PFSK-1 (cell line): ENCODE results near the gene IFRD2.

Experiments used
- FOXP2 ChIP-seq: optimal IDR thresholded peaks from 2 replicates; pipeline ENCODE3; 2011; ENCODE audit warnings: borderline replicate concordance, control low read depth, inconsistent platforms; ENCODE audit not compliant: insufficient read depth; ENCODE audit errors: extremely low read length, extremely low read depth
- POLR2AphosphoS5 ChIP-seq: IDR thresholded peaks from 2 replicates; pipeline ENCODE4 v1.6.1; 2012; ENCODE audit warnings: low read depth, mild to moderate bottlenecking, control low read depth, low read length, moderate library complexity
- TAF1 ChIP-seq: IDR thresholded peaks from 2 replicates; pipeline ENCODE4 v1.6.1; 2012; ENCODE audit warnings: low read length, control low read depth, borderline replicate concordance; ENCODE audit not compliant: insufficient read depth

- TF ChIP-seq POLR2AphosphoS5 = no peak
- no peak for TF ChIP-seq TAF1
- no peak for TF ChIP-seq FOXP2
Observed at GRCh38 chr3:50326182-50326541, 33.9 kb upstream of the IFRD2 start.
